DOHH2 (cell line): ENCODE data around the gene SH3RF3.

ENCODE experiments used
- H3F3A ChIP-seq: fragments of 200-600 bp; sonication (generic), shearing (Covaris generic); 2 replicates; pipeline ENCODE4 v1.6.0; 2016; ENCODE audit warnings: antibody characterized with exemption, mild to moderate bottlenecking; ENCODE audit not compliant: control insufficient read depth, insufficient read depth
- H3K27ac ChIP-seq: fragments of 200-600 bp; sonication (generic); 2 replicates; pipeline ENCODE4 v1.5.1; 2014; ENCODE audit warnings: low read depth, mild to moderate bottlenecking, low read length, moderate library complexity
- H3K27me3 ChIP-seq: fragments of 200-600 bp; sonication (generic); 2 replicates; pipeline ENCODE4 v1.6.1; 2014; ENCODE audit warnings: mild to moderate bottlenecking, low read length, mixed read lengths; ENCODE audit not compliant: control insufficient read depth
- H3K36me3 ChIP-seq: fragments of 200-600 bp; sonication (generic); 2 replicates; pipeline ENCODE4 v1.6.1; 2014; ENCODE audit warnings: mild to moderate bottlenecking, low read length, moderate library complexity, mixed read lengths; ENCODE audit not compliant: control insufficient read depth
- H3K4me1 ChIP-seq: fragments of 200-600 bp; sonication (generic); 2 replicates; pipeline ENCODE4 v1.6.1; 2014; ENCODE audit warnings: mild to moderate bottlenecking, low read length, mixed read lengths; ENCODE audit not compliant: control insufficient read depth
- H3K4me2 ChIP-seq: fragments of 200-600 bp; sonication (generic); 2 replicates; pipeline ENCODE4 v1.6.0; 2014; ENCODE audit warnings: mild to moderate bottlenecking, low read length, moderate library complexity
- H3K4me3 ChIP-seq: fragments of 200-600 bp; sonication (generic); 2 replicates; pipeline ENCODE4 v1.5.1; 2014; ENCODE audit warnings: mild to moderate bottlenecking, low read length, mixed read lengths
- H3K79me2 ChIP-seq: fragments of 200-600 bp; sonication (generic); 2 replicates; pipeline ENCODE4 v1.6.1; 2014; ENCODE audit warnings: mild to moderate bottlenecking, low read length, mixed read lengths; ENCODE audit not compliant: control insufficient read depth
- H3K9me2 ChIP-seq: fragments of 200-600 bp; sonication (generic); replicated peaks from 2 replicates; pipeline ENCODE4 v1.6.1; 2014; ENCODE audit warnings: mild to moderate bottlenecking, low read length, mixed read lengths; ENCODE audit not compliant: control insufficient read depth
- H3K9me3 ChIP-seq: fragments of 200-600 bp; sonication (generic); 2 replicates; pipeline ENCODE4 v1.6.1; 2014; ENCODE audit warnings: antibody characterized with exemption, low read length, mixed read lengths; ENCODE audit not compliant: control insufficient read depth, insufficient read depth
- H4K20me1 ChIP-seq: fragments of 200-600 bp; sonication (generic); 2 replicates; pipeline ENCODE4 v1.6.0; 2014; ENCODE audit warnings: low read depth, mild to moderate bottlenecking, antibody characterized with exemption, low read length, moderate library complexity; ENCODE audit not compliant: control insufficient read depth, insufficient read depth
- CTCF ChIP-seq: fragments of 200-600 bp; sonication (generic); IDR thresholded peaks from one replicate; pipeline ENCODE4 v1.5.1; 2014; ENCODE audit warnings: antibody characterized with exemption, mild to moderate bottlenecking, low read depth, low read length; ENCODE audit not compliant: poor library complexity, severe bottlenecking
- EZH2phosphoT487 ChIP-seq: fragments of 200-600 bp; sonication (generic); IDR thresholded peaks from 2 replicates; pipeline ENCODE4 v1.6.1; 2017; ENCODE audit warnings: borderline replicate concordance, mild to moderate bottlenecking, antibody characterized with exemption, low read length, moderate library complexity, mixed read lengths

SH3RF3 gene

GRCh38 chr2:109428281-109428680, 299.3 kb downstream of the SH3RF3 start:
- H3K4me3 ChIP-seq: no peak overlapping the region
- no peaks in the 10 kb centered on the region for H3F3A ChIP-seq
- no peaks in the 10 kb centered on the region for H3K79me2 ChIP-seq
- no peaks in the 10 kb centered on the region for H3K9me2 ChIP-seq
- H3K4me2 ChIP-seq: no peak overlapping the region
- H4K20me1 ChIP-seq: no peaks in the 10 kb centered on the region
- H3K4me1 ChIP-seq: no peaks in the 10 kb centered on the region
- H3K9me3 ChIP-seq: no peaks in the 10 kb centered on the region
- no peak for TF ChIP-seq EZH2phosphoT487
- TF ChIP-seq CTCF: no peak
- H3K27me3 ChIP-seq: no peaks in the 10 kb centered on the region
- no peak overlapping the region for H3K27ac ChIP-seq
- H3K36me3 ChIP-seq: no peaks in the 10 kb centered on the region

- Histone ChIP-seq H3K4me2 (no peak overlapping the region), H3K9me3 (no peaks in the 10 kb centered on the region), H3K4me1 (no peaks in the 10 kb centered on the region), H3K9me2 (no peaks in the 10 kb centered on the region), H3K27me3 (no peaks in the 10 kb centered on the region), H3K36me3 (no peaks in the 10 kb centered on the region), H3K79me2 (no peaks in the 10 kb centered on the region), H3K27ac (no peak overlapping the region), H3F3A (no peaks in the 10 kb centered on the region), H3K4me3 (no peak overlapping the region), H4K20me1 (no peaks in the 10 kb centered on the region)
- TF ChIP-seq EZH2phosphoT487 (no peak), CTCF (no peak)
These were observed 300.0 kb downstream of the SH3RF3 start for GRCh38 chr2:109428841-109429566.

- no peaks in the 10 kb centered on the region for H3F3A ChIP-seq
These were observed 300.7 kb downstream of the SH3RF3 start for GRCh38 chr2:109429567-109430328.

More at GRCh38 chr2:109429567-109430328, 300.7 kb downstream of the SH3RF3 start:
- Histone ChIP-seq H3K4me2 (no peak overlapping the region), H3K27ac (no peak overlapping the region), H3K36me3 (no peaks in the 10 kb centered on the region), H3K4me1 (no peaks in the 10 kb centered on the region), H4K20me1 (no peaks in the 10 kb centered on the region), H3K79me2 (no peaks in the 10 kb centered on the region), H3K4me3 (no peak overlapping the region), H3K27me3 (no peaks in the 10 kb centered on the region), H3K9me3 (no peaks in the 10 kb centered on the region), H3K9me2 (no peaks in the 10 kb centered on the region)
- no peak for TF ChIP-seq CTCF
- TF ChIP-seq EZH2phosphoT487: no peak
